Thoracic aorta (tissue), 2 donors: Measurements from ENCODE around the gene OCSTAMP. TPM values are rescaled to one million over a fixed set of nuclear protein-coding genes. Genes with fewer than 3 reads are reported as not detected.

Experiments
- ATAC-seq: fragments of 150-250 bp; one replicate; pipeline ENCODE4 v1.8.0; 2017; ENCODE audit warnings: low read depth; ENCODE audit not compliant: insufficient number of reproducible peaks, low FRiP score
- DNase-seq: peaks from one replicate; pipeline ENCODE4 v3.0.0-alpha.2; 2020; ENCODE audit warnings: low spot score
- H3K27ac ChIP-seq, 2 donors: fragments of 200-600 bp; sonication (generic); 1 replicate in 1 of 2; 2 replicates in 1 of 2; pipeline ENCODE4 v1.5.1; 2016; ENCODE audit warnings: mild to moderate bottlenecking in 2 of 2, moderate library complexity in 2 of 2
- H3K27me3 ChIP-seq: fragments of 200-600 bp; sonication (generic); replicated peaks from 2 replicates; pipeline ENCODE4 v1.6.0; 2016; ENCODE audit warnings: mild to moderate bottlenecking; ENCODE audit not compliant: insufficient read depth
- H3K36me3 ChIP-seq: fragments of 200-600 bp; sonication (generic); one replicate; pipeline ENCODE4 v1.5.1; 2016
- H3K4me1 ChIP-seq, 2 donors: fragments of 200-600 bp; sonication (generic); 1 replicate in 1 of 2; 2 replicates in 1 of 2; pipeline versions ENCODE4 v1.5.1 to v1.6.0; 2016; ENCODE audit warnings: low read depth in 2 of 2, mild to moderate bottlenecking in 1 of 2; ENCODE audit not compliant: control insufficient read depth in 1 of 2
- H3K4me3 ChIP-seq: fragments of 200-600 bp; sonication (generic); 2 replicates; pipeline ENCODE4 v1.5.1; 2016; ENCODE audit warnings: mild to moderate bottlenecking
- H3K9me3 ChIP-seq: fragments of 200-600 bp; sonication (generic); 2 replicates; pipeline ENCODE4 v1.5.1; 2016
- CTCF ChIP-seq: fragments of 200-600 bp; sonication (generic); IDR thresholded peaks from one replicate; pipeline ENCODE4 v1.5.1; 2019; ENCODE audit warnings: antibody characterized with exemption
- total RNA-seq, 2 donors: library from RNA; depleted of rRNA; stranded (reverse); fragments of >200 nt; gene quantifications; one replicate each; pipeline versions ENCODE4 v1.1.0 to v1.2.3, GENCODE V29; 2016

Gene OCSTAMP
- total RNA-seq, 2 donors from 2014 or later = not detected

GRCh38 chr20:46583411-46584214 is 33.2 kb upstream of the OCSTAMP start:
- TF ChIP-seq CTCF = no peak
- no peak for DNase-seq

GRCh38 chr20:46582648-46583047 is 32.2 kb upstream of the OCSTAMP start:
- Histone ChIP-seq H3K9me3 (no peaks in the 10 kb centered on the region), H3K36me3 (no peaks in the 10 kb centered on the region), H3K27ac (no peak overlapping the region), H3K27me3 (no peaks in the 10 kb centered on the region), H3K4me3 (no peak overlapping the region), H3K4me1 (no peaks in the 10 kb centered on the region)
- ATAC-seq (no peak), DNase-seq (no peak)
- TF ChIP-seq CTCF = no peak

More at GRCh38 chr20:46583411-46584214, 33.2 kb upstream of the OCSTAMP start:
- no peaks in the 10 kb centered on the region for H3K4me1 ChIP-seq
- no peak for ATAC-seq
- H3K4me3 ChIP-seq = no peak overlapping the region
- H3K27me3 ChIP-seq = no peaks in the 10 kb centered on the region
- H3K36me3 ChIP-seq = no peaks in the 10 kb centered on the region
- no peaks in the 10 kb centered on the region for H3K9me3 ChIP-seq
- no peak overlapping the region for H3K27ac ChIP-seq

GRCh38 chr20:46581391-46581790 is 30.9 kb upstream of the OCSTAMP start:
- Histone ChIP-seq H3K9me3 (no peaks in the 10 kb centered on the region), H3K27me3 (no peaks in the 10 kb centered on the region), H3K36me3 (no peaks in the 10 kb centered on the region), H3K4me1 (no peaks in the 10 kb centered on the region), H3K27ac (no peak overlapping the region), H3K4me3 (no peak overlapping the region)
- TF ChIP-seq CTCF = no peak
- ATAC-seq = no peak
- DNase-seq = no peak

- ATAC-seq (no peak), DNase-seq (no peak)
- no peaks in the 10 kb centered on the region for H3K27me3 ChIP-seq
- no peaks in the 10 kb centered on the region for H3K4me1 ChIP-seq
- no peak for TF ChIP-seq CTCF
- no peaks in the 10 kb centered on the region for H3K36me3 ChIP-seq
- H3K27ac ChIP-seq = no peak overlapping the region
- no peak overlapping the region for H3K4me3 ChIP-seq
- no peaks in the 10 kb centered on the region for H3K9me3 ChIP-seq
Measured at GRCh38 chr20:46580613-46581205, 30.3 kb upstream of the OCSTAMP start.

GRCh38 chr20:46578745-46579144 is 28.3 kb upstream of the OCSTAMP start:
- no peaks in the 10 kb centered on the region for H3K36me3 ChIP-seq
- ATAC-seq = no peak
- no peaks in the 10 kb centered on the region for H3K4me1 ChIP-seq
- no peaks in the 10 kb centered on the region for H3K27me3 ChIP-seq
- no peak overlapping the region for H3K4me3 ChIP-seq
- no peak for DNase-seq
- H3K27ac ChIP-seq = no peak overlapping the region
- H3K9me3 ChIP-seq = no peaks in the 10 kb centered on the region
- no peak for TF ChIP-seq CTCF
